ENCODE measurements around the gene DAGLA. TPM values are rescaled to one million over a fixed set of nuclear protein-coding genes. Genes with fewer than 3 reads are reported as not detected.
A peak's percentile ranks its signal among the peaks of the same experiment; 100 is the strongest.
"Not testable (repeated sequence)": the region's sequence is repeated elsewhere in the genome, so short reads cannot be mapped to it uniquely, and the experiment has no call there.

The DAGLA gene
- total RNA-seq, 3 donors from 2014 or later = 2.4 to 4.5 (median 3.3) TPM

DNA sequence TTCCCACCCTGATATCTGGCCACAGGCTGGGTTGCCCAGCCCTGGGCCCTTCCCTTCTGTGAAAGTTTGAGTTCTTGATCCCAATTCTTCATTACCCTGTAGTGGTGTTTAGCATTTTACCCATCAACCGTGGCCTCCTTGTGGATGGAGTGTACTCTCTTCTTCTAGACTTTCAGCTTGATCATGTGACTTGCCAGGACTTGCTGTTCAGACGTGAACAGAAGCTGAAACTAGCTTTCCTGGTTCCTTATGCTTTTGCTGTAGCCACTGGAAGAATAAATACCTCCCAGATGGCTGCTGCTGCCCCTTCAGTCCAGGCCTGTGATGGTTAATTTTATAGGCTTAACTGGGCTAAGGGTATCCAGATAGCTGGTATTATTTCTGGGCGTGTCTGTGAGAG lies 32.7 kb upstream of the DAGLA start:
- intact Hi-C loops (cut with DNase I; ENCODE audit: low total_unique reads) = no loop called here
- no peak for DNase-seq (ENCODE audit: low spot score in 2 of 2)
- no peak for TF ChIP-seq POLR2AphosphoS5 (IDR thresholded peaks at IDR 0.05)
- TF ChIP-seq, protein P1, sequence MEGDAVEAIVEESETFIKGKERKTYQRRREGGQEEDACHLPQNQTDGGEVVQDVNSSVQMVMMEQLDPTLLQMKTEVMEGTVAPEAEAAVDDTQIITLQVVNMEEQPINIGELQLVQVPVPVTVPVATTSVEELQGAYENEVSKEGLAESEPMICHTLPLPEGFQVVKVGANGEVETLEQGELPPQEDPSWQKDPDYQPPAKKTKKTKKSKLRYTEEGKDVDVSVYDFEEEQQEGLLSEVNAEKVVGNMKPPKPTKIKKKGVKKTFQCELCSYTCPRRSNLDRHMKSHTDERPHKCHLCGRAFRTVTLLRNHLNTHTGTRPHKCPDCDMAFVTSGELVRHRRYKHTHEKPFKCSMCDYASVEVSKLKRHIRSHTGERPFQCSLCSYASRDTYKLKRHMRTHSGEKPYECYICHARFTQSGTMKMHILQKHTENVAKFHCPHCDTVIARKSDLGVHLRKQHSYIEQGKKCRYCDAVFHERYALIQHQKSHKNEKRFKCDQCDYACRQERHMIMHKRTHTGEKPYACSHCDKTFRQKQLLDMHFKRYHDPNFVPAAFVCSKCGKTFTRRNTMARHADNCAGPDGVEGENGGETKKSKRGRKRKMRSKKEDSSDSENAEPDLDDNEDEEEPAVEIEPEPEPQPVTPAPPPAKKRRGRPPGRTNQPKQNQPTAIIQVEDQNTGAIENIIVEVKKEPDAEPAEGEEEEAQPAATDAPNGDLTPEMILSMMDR (IDR thresholded peaks at IDR 0.05) = no peak
- TF ChIP-seq POLR2A (IDR thresholded peaks at IDR 0.05) = no peak
- Histone ChIP-seq H3K27ac (no peak overlapping the region), H3K27me3 (no peaks in the 10 kb centered on the region), H3K9me3 (no peaks in the 10 kb centered on the region), H3K4me3 (no peak overlapping the region), H3K36me3 (no peaks in the 10 kb centered on the region), H3K4me1 (no peaks in the 10 kb centered on the region)

GRCh38 chr11:61650781-61651571 lies 29.2 kb upstream of the DAGLA start:
- Histone ChIP-seq H3K4me1 (no peaks in the 10 kb centered on the region), H3K36me3 (no peaks in the 10 kb centered on the region), H3K9me3 (no peaks in the 10 kb centered on the region), H3K4me3 (no peak overlapping the region), H3K27ac (no peak overlapping the region), H3K27me3 (no peaks in the 10 kb centered on the region)
- no peak for TF ChIP-seq POLR2AphosphoS5 (IDR thresholded peaks at IDR 0.05)
- TF ChIP-seq, protein P1 (IDR thresholded peaks at IDR 0.05) = no peak
- TF ChIP-seq POLR2A (IDR thresholded peaks at IDR 0.05) = no peak
- no peak for DNase-seq (ENCODE audit: low spot score in 2 of 2)
- intact Hi-C loops (cut with DNase I; ENCODE audit: low total_unique reads) = no loop called here

DNA sequence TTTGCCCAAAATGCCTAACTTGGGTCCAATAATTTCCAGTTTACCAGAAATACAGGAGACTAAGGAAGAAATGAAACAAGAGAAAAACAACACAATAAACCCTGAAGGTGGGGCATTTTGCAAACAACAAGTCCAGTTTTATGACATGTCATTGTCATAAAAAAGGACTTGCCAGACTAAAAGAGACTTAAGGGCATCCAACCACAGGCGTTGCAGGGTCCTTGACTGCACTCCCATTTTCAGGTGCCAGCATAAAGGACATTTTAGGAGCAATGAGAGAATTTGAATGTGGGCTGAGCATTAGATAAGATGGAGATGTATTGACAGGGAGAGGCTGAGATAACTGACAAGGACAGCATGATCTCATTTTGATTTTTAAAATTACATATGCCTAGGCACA lies 28.1 kb upstream of the DAGLA start:
- intact Hi-C loops (cut with DNase I; ENCODE audit: low total_unique reads) = no loop called here
- no peak for TF ChIP-seq POLR2A (IDR thresholded peaks at IDR 0.05)
- H3K36me3 ChIP-seq = no peaks in the 10 kb centered on the region
- no peak overlapping the region for H3K27ac ChIP-seq
- H3K4me1 ChIP-seq = no peaks in the 10 kb centered on the region
- H3K9me3 ChIP-seq = no peaks in the 10 kb centered on the region
- H3K27me3 ChIP-seq = no peaks in the 10 kb centered on the region
- no peak overlapping the region for H3K4me3 ChIP-seq
- DNase-seq (ENCODE audit: low spot score in 2 of 2) = no peak

DNA sequence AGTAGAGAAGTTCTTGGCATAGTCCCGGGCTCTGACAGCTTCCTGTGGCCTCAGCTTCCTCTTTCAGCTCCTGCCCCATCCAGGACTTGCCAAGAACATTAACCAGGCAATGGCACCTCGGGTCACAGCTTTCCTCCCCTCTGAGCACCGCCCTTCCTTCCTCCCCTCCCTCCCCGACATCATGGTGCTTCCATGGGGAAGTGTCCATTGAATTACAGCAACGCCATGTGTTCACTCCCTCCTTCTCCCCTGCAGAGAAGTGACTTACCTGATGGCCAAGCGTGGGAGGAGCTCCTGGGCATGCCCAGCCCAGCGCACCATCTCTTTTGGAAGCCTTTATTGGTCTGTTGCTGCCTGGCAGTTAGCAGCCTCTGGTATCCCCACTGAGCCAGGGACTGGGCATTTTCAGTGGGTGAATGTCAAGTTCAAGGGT lies 25.8 kb upstream of the DAGLA start:
- intact Hi-C loops (cut with DNase I; ENCODE audit: low total_unique reads) = no loop called here
- no peak overlapping the region for H3K27ac ChIP-seq
- DNase-seq (ENCODE audit: low spot score in 2 of 2) = peak in 1 of 2 donors; percentile 28
- no peak overlapping the region for H3K4me3 ChIP-seq
- H3K4me1 ChIP-seq = no peaks in the 10 kb centered on the region
- no peaks in the 10 kb centered on the region for H3K36me3 ChIP-seq
- H3K9me3 ChIP-seq = no peaks in the 10 kb centered on the region
- TF ChIP-seq POLR2A (IDR thresholded peaks at IDR 0.05) (no peak), POLR2AphosphoS5 (IDR thresholded peaks at IDR 0.05) (peak in 1 of 3 donors; percentile 27)
- H3K27me3 ChIP-seq = no peaks in the 10 kb centered on the region

DNA sequence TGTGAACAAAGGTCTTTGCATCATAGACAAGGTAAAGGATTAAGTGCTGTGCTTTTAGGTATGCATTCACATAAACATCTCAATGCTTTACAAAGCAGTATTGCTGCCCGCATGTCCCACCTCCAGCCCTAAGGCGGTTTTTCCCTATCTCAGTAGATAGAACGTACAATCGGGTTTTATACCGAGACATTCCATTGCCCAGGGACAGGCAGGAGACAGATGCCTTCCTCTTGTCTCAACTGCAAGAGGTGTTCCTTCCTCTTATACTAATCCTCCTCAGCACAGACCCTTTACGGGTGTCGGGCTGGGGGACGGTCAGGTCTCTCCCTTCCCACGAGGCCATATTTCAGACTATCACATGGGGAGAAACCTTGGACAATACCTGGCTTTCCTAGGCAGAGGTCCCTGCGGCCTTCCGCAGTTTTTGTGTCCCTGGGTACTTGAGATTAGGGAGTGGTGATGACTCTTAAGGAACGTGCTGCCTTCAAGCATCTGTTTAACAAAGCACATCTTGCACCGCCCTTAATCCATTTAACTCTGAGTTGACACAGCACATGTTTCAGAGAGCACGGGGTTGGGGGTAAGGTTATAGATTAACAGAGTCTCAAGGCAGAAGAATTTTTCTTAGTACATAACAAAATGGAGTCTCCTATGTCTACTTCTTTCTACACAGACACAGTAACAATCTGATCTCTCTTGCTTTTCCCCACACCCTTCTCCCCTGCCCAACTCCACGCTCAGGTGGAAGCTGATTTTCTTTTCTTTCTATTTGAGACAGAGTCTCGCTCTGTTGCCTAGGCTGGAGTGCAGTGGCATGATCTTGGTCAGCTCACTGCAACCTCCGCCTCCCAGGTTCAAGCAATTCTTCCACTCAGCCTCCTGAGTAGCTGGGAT lies 24.7 kb upstream of the DAGLA start:
- H3K27me3 ChIP-seq; H3K27ac ChIP-seq; H3K4me3 ChIP-seq; DNase-seq (ENCODE audit: low spot score in 2 of 2); H3K36me3 ChIP-seq; intact Hi-C loops (cut with DNase I; ENCODE audit: low total_unique reads); H3K4me1 ChIP-seq; H3K9me3 ChIP-seq: not testable (repeated sequence)

- TF ChIP-seq, protein P1 (IDR thresholded peaks at IDR 0.05) = no peak
- no peak for TF ChIP-seq POLR2AphosphoS5 (IDR thresholded peaks at IDR 0.05)
- no peak for TF ChIP-seq POLR2A (IDR thresholded peaks at IDR 0.05)
- no peaks in the 10 kb centered on the region for H3K4me1 ChIP-seq
- intact Hi-C loops (cut with DNase I; ENCODE audit: low total_unique reads) = no loop called here
These were observed 23.7 kb upstream of the DAGLA start for GRCh38 chr11:61656347-61657077.

More at GRCh38 chr11:61656347-61657077, 23.7 kb upstream of the DAGLA start:
- Histone ChIP-seq H3K27ac (no peak overlapping the region), H3K36me3 (no peaks in the 10 kb centered on the region), H3K4me3 (no peak overlapping the region), H3K27me3 (no peaks in the 10 kb centered on the region), H3K9me3 (no peaks in the 10 kb centered on the region)
- DNase-seq (ENCODE audit: low spot score in 2 of 2) = no peak
